Stimulated activated CD8-positive, alpha-beta memory T cell treated with anti-CD3 and anti-CD28 coated beads, Interleukin-7, amount 100 ng/mL, for 4 hours (primary cell): ENCODE measurements around the gene KCNQ2.

Experiments
- DNase-seq, 2 donors: peaks; one replicate each; pipeline ENCODE4 v3.0.0-alpha.2; 2020; ENCODE audit warnings: low read depth in 2 of 2

The KCNQ2 gene

DNA sequence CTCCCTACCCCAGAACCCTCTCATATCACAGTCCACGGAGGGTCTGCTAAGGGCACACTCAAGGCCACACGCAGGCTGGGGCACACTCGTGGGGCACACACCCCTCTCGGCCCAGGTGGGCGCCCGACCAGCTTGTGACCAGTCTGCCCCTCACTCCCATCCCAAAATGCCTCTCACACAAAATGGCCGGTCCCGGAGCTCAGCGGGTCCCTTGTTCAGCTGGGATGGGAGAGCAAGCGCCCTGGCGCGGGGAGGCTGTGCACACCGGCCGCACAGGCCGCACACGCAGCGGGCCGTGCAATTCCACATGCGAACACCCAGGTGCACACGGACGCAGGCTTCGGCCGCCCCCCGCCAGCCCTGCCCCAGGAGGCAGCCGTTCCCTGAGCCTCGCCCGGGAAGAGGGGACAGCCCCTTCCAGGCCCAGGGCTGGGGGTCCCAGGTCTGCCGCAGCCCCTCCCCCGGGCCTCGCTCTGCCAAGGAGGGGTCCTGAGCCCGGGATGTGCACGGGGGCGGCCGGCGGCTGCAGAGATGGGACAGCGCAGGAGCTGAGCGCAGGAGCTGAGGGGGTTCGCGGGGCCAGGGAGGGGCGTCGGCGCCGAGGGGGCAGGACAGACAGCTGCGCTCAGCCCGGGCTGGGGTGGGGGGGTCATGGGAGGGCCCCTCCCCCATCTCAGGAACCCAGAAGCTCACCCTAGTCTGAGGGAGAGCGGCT, 1.3 kb downstream of the KCNQ2 start:
- no peak for DNase-seq

DNA sequence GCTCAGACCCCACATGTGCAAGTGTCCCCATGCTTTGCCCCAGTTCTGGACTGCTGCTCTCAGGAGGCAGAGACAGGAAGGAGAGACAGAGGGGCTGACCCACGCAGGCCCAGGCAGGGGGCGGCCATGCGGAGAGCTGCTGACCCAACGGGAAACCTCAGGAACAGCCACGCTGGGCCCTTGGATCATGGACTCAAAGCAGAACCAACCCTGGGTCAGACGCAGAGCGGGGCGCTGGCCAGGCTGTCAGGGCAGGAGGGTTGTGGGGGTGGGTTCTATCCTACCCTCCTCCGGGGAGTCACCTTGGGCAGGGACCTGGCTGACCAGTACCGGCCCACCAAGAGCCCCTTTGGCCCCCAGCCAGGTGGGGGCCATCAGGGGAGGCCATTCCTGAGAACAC, 2.0 kb downstream of the KCNQ2 start:
- DNase-seq: no peak

DNA sequence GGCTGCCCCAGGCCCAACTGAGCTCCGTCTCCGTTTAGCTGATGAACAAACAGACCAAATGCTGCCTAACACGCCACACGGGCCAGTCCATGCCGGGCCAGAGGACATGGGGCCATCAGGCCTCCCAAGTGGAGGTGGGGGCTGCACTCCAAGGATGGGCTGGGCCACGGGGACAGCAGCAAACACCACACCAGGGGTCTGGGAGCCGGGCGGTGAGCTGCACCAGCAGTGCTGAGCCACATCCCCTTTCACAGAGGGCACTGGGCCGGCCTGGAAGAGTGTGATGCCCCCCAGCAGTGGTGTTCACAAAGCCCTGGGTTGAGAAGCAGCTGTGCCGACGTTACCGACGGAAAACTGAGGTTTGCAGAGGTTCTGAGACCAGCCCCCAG, 2.7 kb downstream of the KCNQ2 start:
- no peak for DNase-seq

DNA sequence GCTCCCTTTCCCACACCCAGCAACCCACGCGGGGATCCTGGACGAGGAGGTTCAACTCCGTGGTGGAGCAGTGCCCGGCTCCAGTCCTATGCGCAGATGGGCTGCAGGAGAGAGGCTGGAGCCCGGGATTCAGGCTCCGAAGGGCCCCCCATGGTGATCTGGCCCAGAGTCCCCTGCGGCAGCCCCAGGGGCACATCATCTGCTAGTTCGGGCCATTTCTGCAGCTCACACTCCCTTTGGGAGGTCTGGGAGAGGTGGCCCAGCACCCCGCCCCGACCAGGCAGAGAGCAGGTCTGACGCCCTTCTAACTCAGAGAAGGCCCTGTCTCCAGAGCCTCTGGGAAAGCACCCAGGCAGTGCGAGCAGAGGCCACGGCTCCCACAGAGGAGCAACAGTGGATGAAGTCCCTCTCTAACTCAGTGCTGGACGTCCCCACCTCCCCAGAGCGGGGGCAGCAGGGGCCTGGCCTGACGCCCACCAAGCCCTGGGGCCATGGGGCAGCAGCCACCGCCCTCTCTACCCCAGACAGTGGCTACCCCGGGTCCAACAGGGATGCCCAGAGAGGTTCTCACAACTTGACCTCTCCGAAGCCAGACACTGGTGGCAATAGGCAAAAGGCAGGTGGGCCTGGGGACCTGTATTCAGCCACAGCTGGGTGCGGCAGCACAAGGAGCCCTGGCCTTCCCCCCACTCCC, 3.3 kb downstream of the KCNQ2 start:
- no peak for DNase-seq

GRCh38 chr20:63468421-63468820, 4.0 kb downstream of the KCNQ2 start:
- no peak for DNase-seq

GRCh38 chr20:63467294-63468083, 5.0 kb downstream of the KCNQ2 start:
- DNase-seq: no peak

DNA sequence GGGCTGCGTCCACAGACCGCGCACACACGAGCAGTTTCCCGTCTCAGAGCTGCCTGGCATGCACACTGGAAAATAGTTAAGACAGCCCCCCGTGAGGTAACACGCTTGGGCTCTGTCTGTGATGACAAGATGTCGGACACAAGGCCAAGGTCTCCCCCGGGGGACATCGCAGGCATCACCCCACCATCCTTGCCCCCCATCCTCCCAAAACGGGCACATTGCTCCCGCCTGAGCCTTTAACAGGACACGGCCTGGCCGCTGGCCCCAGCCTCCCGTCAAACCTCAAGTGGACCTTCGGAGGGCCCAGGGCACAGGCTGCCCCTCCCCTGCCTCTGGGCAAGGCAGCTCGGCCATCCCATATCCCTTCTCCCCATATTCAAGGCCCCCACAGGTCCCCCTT, 5.6 kb downstream of the KCNQ2 start:
- DNase-seq: no peak

DNA sequence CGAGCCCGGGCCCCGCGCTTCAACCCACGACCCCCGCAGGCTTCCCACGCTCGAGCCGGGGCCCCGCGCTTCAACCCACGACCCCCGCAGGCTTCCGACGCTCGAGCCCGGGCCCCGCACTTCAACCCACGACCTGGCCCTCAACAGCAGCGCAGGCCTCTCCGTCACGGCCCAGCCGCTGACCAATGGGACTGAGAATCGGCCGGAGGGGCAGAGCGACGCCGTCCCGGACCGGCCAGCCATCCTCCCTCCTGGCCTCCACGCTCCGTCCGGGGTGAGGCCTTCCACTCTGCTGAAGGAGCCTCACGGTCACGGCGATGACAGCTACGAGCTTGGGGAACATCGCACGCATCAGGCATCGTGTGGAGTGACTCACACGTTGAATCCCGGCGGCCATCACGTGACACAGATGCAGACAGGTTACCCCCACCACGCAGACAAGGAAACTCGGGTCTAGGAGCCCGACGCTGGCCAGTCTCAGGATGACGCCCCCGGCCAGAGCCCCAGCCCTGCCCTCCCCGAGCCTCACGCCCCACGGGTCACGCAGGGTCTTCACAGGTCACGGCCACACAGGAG, 6.1 kb downstream of the KCNQ2 start:
- no peak for DNase-seq

- DNase-seq: no peak
Measured at GRCh38 chr20:63465380-63466249, 6.8 kb downstream of the KCNQ2 start.

- DNase-seq: no peak
Measured at GRCh38 chr20:63464289-63464635, 8.2 kb downstream of the KCNQ2 start.

GRCh38 chr20:63463400-63464288, 8.8 kb downstream of the KCNQ2 start:
- DNase-seq: no peak

- no peak for DNase-seq
Measured at GRCh38 chr20:63462244-63462643, 10.2 kb downstream of the KCNQ2 start.

- no peak for DNase-seq
Measured at GRCh38 chr20:63461104-63461763, 11.2 kb downstream of the KCNQ2 start.

DNA sequence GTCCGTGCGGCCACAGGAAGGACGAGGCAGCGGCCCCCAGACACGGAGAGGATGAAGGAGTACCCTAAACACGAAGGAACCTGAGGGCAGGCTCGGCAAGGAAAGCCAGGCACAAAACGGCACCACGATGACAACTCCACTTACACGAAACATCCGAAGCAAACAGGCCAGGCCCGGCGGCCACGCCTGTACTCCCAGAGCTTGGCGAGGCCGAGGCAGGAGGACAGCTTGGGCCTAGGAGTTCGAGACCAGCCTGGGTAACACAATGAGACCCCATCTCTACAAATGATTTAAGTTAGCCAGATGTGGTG, 13.4 kb downstream of the KCNQ2 start:
- no peak for DNase-seq

DNA sequence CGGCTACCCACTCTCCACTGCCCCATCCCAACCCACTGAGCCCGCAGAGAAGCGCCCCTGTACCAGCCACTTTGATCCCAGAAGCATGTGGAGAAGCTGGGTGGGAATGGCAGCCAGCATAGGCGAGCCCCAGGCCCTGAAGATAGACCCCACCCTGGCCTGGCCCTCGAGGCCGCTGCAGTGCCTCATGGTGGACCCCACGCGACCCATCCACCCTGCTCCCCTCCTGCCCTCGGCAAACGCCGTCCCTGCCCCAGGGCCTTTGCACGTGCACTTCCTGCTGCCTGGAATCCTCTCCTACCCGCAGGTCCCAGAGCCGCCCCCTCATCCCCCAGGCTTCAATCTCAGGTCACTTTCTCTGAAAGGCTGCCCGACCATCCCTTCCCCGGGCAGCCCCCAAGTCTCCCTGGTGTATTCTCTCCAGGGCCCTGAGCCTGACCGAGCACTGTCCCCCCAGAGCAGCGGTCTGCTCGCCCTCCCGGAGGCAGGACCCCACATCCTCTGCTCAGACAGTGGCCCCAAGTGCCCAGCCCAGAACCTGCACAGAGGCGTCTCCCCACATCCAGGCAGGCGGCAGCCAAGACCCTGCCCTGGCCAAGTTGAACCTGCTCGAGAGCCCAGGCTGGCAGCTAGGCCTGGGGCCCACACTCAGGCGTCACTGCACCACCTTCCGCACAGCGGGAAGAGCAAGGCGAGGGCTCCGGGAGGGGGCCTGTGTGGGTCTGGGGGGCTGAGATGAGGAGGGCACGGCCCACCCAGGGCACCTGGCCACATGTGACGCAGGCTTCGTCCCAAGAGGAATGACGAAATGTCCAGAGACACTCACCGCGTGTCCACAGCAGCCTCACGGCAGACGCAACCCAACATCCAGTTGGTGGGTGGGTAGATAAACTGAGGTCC, 14.0 kb downstream of the KCNQ2 start:
- no peak for DNase-seq

DNA sequence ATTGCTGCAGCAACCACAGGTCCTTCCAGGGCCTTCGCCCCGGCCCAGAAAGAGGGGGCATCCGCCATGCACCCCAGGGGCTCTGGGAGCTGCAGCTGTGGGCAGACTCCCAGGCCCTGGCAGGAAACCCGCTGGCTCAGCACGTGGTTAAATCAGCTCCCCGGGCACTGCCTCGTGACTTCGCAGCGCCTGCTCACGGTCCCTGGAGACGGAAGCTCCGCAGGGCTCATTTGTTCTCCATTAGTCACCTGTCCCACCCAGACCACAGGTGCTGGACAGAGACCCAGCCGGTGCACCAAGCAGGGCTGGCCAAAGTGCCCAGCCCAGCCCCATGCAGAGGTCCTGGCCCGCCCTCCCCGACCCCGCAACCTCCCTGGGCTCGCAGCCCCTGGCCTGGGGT, 14.7 kb downstream of the KCNQ2 start:
- no peak for DNase-seq

DNA sequence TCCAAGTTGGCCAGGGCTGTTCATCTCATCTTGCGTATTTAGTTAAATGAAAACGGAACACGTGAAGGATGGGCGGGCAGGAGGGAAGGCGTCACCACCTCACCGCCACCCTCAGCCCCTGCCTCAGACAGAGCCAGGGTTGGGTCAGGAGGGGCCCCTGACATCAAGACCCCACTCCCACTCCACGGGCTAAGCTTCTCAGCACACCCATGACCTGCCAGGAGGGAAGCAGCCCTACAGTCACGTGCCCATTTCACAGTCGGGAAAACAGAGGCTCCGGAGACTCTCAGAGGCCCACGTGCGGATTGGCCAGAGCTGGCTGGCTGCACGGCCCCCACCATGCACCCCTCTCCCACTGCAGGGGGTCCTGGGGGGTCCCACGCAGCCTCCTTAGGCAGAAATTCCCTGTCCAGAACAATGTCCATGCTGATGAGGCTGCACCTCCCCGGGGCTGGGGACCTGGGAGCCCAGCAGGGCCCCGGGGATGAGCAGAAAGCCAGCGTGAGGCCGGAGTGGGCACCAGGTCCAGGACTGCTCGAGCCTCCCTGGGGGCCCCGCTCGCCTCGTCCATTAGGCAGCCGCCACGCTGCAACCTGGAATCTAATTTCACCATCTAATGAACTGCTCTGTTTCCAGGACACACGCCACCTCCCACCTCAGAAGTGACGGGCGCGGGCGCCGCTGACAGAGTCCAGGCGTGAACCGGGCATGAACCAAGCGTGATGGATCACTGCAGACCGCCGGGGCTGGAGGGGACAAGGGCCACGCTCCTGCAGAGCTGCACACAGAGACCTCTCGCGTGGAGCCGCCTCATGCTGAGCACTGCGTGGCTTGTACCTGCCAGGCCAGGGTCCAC, 15.8 kb downstream of the KCNQ2 start:
- no peak for DNase-seq

- no peak for DNase-seq
Measured at GRCh38 chr20:63455568-63455859, 16.9 kb downstream of the KCNQ2 start.
